Mesendoderm (in vitro differentiated cells): ENCODE data around the gene PTPRM.

Experiments used
- DNase-seq: peaks from one replicate; pipeline ENCODE4 v3.0.0; 2013
- H2AK5ac ChIP-seq: 2 replicates; pipeline ENCODE4 v1.6.1; 2013; ENCODE audit warnings: low read length, inconsistent platforms
- H2BK120ac ChIP-seq: 2 replicates; pipeline ENCODE4 v1.6.1; 2013; ENCODE audit warnings: low read depth, mild to moderate bottlenecking, low read length, moderate library complexity, mixed read lengths
- H2BK15ac ChIP-seq: replicated peaks from 2 replicates; pipeline ENCODE4 v1.6.1; 2013; ENCODE audit warnings: low read depth, mild to moderate bottlenecking, moderate library complexity
- H2BK5ac ChIP-seq: 2 replicates; pipeline ENCODE4 v1.6.1; 2013; ENCODE audit warnings: low read length, inconsistent platforms
- H3K18ac ChIP-seq: 2 replicates; pipeline ENCODE4 v1.6.1; 2013; ENCODE audit warnings: mild to moderate bottlenecking, low read length, mixed read lengths
- H3K23ac ChIP-seq: one replicate; pipeline ENCODE4 v1.6.1; 2013; ENCODE audit warnings: low read length
- H3K27ac ChIP-seq: 2 replicates; pipeline ENCODE4 v1.5.1; 2013; ENCODE audit warnings: low read depth, mild to moderate bottlenecking, inconsistent platforms, low read length, moderate library complexity
- H3K27me3 ChIP-seq: 2 replicates; pipeline ENCODE4 v1.6.1; 2013; ENCODE audit warnings: low read length, control low read depth, mild to moderate bottlenecking, inconsistent platforms; ENCODE audit not compliant: insufficient read depth, poor library complexity
- H3K36me3 ChIP-seq: 2 replicates; pipeline ENCODE4 v1.6.1; 2013; ENCODE audit warnings: low read length, inconsistent platforms; ENCODE audit not compliant: control insufficient read depth, insufficient read depth
- H3K4ac ChIP-seq: one replicate; pipeline ENCODE4 v1.6.1; 2013; ENCODE audit warnings: low read depth, mild to moderate bottlenecking, low read length, moderate library complexity
- H3K4me1 ChIP-seq: 2 replicates; pipeline ENCODE4 v1.6.1; 2013; ENCODE audit warnings: low read depth, low read length, inconsistent platforms; ENCODE audit not compliant: control insufficient read depth
- H3K4me2 ChIP-seq: 2 replicates; pipeline ENCODE4 v1.6.1; 2013; ENCODE audit warnings: low read length
- H3K4me3 ChIP-seq: 2 replicates; pipeline ENCODE4 v1.5.1; 2013; ENCODE audit warnings: mild to moderate bottlenecking, low read length
- H3K56ac ChIP-seq: one replicate; pipeline ENCODE4 v1.6.1; 2013; ENCODE audit warnings: low read length
- H3K79me1 ChIP-seq: 2 replicates; pipeline ENCODE4 v1.6.1; 2013; ENCODE audit warnings: low read length, inconsistent platforms
- H3K79me2 ChIP-seq: 2 replicates; pipeline ENCODE4 v1.6.1; 2013; ENCODE audit warnings: mild to moderate bottlenecking, low read length; ENCODE audit not compliant: control insufficient read depth, insufficient read depth
- H3K9ac ChIP-seq: 2 replicates; pipeline ENCODE4 v1.6.1; 2013; ENCODE audit warnings: low read length, inconsistent platforms
- H4K5ac ChIP-seq: one replicate; pipeline ENCODE4 v1.6.1; 2013; ENCODE audit warnings: low read length
- H4K8ac ChIP-seq: one replicate; pipeline ENCODE4 v1.6.1; 2013; ENCODE audit warnings: low read depth, mild to moderate bottlenecking, control low read depth, low read length, moderate library complexity
- WGBS: extraction: QIAGEN DNeasy Blood & Tissue Kit; methylation state at CpG from one replicate; pipeline ENCODE4 v1.1.7; 2013; ENCODE audit warnings: low lambda C conversion rate, missing lambda C conversion rate; ENCODE audit not compliant: insufficient coverage; ENCODE audit errors: extremely low coverage; 5-methylcytosine and 5-hydroxymethylcytosine counted together

The PTPRM gene

DNA sequence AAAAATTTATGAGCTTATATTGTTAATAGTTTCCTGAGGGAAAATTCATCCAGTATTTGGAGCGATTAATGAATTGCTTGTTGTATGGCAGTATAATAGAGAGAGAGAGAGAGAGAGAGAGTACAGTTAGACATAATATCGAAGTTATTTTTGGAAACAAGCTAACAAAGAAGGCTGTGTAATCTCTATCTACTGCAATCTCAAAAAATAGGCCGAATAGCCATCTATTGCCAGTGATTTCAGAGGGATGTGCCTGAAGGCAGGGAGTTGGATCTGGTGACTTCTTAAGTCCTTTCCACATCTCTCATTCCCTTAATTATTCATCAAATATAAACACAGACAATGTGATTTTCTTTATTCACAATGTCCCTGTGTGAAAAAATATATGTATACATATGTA lies 609.0 kb downstream of the PTPRM start:
- Histone ChIP-seq H3K79me1 (no peaks in the 10 kb centered on the region), H2AK5ac (no peak overlapping the region), H2BK120ac (no peak overlapping the region), H3K18ac (no peak overlapping the region), H2BK15ac (no peak overlapping the region), H2BK5ac (no peak overlapping the region), H4K8ac (no peak overlapping the region), H3K27ac (no peak overlapping the region), H3K4me1 (peaks cover 2% of the 10 kb centered on the region), H3K4me3 (no peak overlapping the region), H3K23ac (no peak overlapping the region), H3K27me3 (no peaks in the 10 kb centered on the region), H4K5ac (no peak overlapping the region), H3K56ac (no peak overlapping the region), H3K4me2 (no peak overlapping the region), H3K79me2 (no peaks in the 10 kb centered on the region), H3K4ac (no peak overlapping the region), H3K9ac (no peak overlapping the region), H3K36me3 (no peaks in the 10 kb centered on the region)
- DNase-seq, result no peak
- WGBS, result no CpG with 5 or more reads among the region's 3 CpGs

DNA sequence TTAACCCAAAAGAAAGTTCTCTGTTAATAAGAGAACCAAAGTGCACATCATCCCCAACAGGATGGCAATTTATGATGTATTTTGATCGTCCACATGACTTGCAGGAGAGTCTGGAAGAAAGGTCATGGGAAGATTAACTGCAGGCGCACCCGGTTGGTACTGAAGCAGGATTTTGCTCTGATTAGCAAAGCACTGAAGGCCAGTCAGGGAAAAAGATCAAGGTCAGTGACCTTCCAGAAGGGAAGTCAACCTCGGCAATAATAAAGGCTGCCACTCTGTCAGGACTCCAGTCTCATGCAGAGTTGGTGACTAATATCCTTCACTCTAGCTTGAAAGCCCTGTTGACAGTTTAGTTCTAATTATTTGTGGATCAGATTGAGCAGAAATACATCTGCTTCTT lies 609.4 kb downstream of the PTPRM start:
- no peaks in the 10 kb centered on the region for H3K79me2 ChIP-seq
- DNase-seq, result peak; percentile 14
- H3K27me3 ChIP-seq, result no peaks in the 10 kb centered on the region
- H3K4me1 ChIP-seq, result peaks cover 2% of the 10 kb centered on the region
- H3K18ac ChIP-seq, result no peak overlapping the region
- H3K4me2 ChIP-seq, result no peak overlapping the region
- no peak overlapping the region for H3K23ac ChIP-seq
- H3K36me3 ChIP-seq, result no peaks in the 10 kb centered on the region
- H3K56ac ChIP-seq, result no peak overlapping the region
- H2BK120ac ChIP-seq, result no peak overlapping the region
- H2BK5ac ChIP-seq, result no peak overlapping the region
- H3K79me1 ChIP-seq, result no peaks in the 10 kb centered on the region
- no peak overlapping the region for H2BK15ac ChIP-seq
- no peak overlapping the region for H3K4me3 ChIP-seq
- no peak overlapping the region for H3K9ac ChIP-seq
- no peak overlapping the region for H4K5ac ChIP-seq
- H4K8ac ChIP-seq, result no peak overlapping the region
- WGBS, result no CpG with 5 or more reads among the region's 4 CpGs
- no peak overlapping the region for H3K4ac ChIP-seq
- H3K27ac ChIP-seq, result no peak overlapping the region
- H2AK5ac ChIP-seq, result no peak overlapping the region

DNA sequence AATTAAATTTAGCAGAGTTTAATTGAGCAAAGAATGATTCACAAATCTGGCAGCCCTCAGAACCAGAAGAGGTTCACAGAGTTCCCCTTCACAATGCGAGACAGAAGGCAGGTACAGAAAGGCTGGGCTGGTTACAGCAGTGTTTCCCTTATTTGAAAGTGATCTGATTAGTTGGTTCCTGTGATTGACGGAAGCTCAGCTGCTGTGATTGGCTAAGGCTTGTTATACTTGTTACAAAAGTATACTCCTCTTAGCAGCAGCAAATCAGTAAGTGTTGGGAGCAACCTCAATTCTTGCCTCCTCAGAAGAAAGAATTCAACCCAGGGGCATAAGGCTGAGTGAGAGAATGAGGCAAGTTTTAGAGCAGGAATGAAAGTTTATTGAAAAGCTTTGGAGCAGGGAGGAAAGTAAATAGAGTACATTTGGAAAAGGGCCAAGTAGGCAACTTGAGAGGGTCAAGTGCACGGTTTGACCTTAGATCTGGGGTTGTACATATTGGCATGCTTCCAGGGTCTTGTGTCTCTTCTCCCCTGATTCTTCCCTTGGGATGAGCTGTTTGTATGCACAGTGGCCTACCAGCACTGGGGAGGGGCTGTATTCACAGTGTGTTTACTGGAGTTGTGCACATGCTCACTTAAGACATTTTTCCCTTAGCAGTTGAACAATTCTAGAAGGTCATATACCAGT lies 610.4 kb downstream of the PTPRM start:
- peaks cover 2% of the 10 kb centered on the region for H3K4me1 ChIP-seq
- no peak overlapping the region for H3K18ac ChIP-seq
- H3K4me3 ChIP-seq, result no peak overlapping the region
- no peaks in the 10 kb centered on the region for H3K79me1 ChIP-seq
- H3K56ac ChIP-seq, result no peak overlapping the region
- no peak overlapping the region for H3K23ac ChIP-seq
- H3K4ac ChIP-seq, result no peak overlapping the region
- no peak overlapping the region for H3K27ac ChIP-seq
- H2BK5ac ChIP-seq, result no peak overlapping the region
- H2BK15ac ChIP-seq, result no peak overlapping the region
- H2BK120ac ChIP-seq, result no peak overlapping the region
- no peaks in the 10 kb centered on the region for H3K36me3 ChIP-seq
- no peaks in the 10 kb centered on the region for H3K27me3 ChIP-seq
- H3K4me2 ChIP-seq, result no peak overlapping the region
- no peaks in the 10 kb centered on the region for H3K79me2 ChIP-seq
- WGBS, result no CpG with 5 or more reads among the region's 3 CpGs
- H3K9ac ChIP-seq, result no peak overlapping the region
- H2AK5ac ChIP-seq, result no peak overlapping the region
- no peak overlapping the region for H4K8ac ChIP-seq
- DNase-seq, result peak; percentile 45
- H4K5ac ChIP-seq, result no peak overlapping the region

DNA sequence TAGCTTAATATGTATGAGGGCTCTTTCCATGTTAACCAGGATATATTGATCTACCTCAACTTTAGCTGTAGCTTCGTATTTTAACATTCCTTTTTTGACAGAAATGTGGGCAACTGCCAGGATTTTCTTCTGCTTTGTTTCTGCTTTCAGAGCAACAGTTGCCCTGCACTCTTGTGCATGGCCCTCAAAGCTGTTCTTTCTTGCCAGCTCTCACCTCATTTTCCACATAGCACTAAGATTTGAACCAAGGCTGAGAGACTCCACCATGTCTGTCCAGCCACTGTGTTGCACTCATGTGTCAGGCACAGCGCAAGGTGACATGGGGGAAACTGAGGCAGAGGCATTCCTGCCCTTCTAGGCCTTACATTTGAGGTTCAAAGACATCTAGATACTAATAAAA lies 619.3 kb downstream of the PTPRM start:
- H3K4ac ChIP-seq, result no peak overlapping the region
- H3K79me1 ChIP-seq, result no peaks in the 10 kb centered on the region
- H3K56ac ChIP-seq, result no peak overlapping the region
- H3K4me2 ChIP-seq, result no peak overlapping the region
- no peaks in the 10 kb centered on the region for H3K4me1 ChIP-seq
- H4K5ac ChIP-seq, result no peak overlapping the region
- H3K36me3 ChIP-seq, result no peaks in the 10 kb centered on the region
- DNase-seq, result no peak
- H3K9ac ChIP-seq, result no peak overlapping the region
- no peak overlapping the region for H2BK5ac ChIP-seq
- H2AK5ac ChIP-seq, result no peak overlapping the region
- no peak overlapping the region for H2BK15ac ChIP-seq
- no peak overlapping the region for H3K4me3 ChIP-seq
- H3K79me2 ChIP-seq, result no peaks in the 10 kb centered on the region
- H3K27me3 ChIP-seq, result no peaks in the 10 kb centered on the region
- H3K18ac ChIP-seq, result no peak overlapping the region
- no peak overlapping the region for H3K23ac ChIP-seq
- no peak overlapping the region for H2BK120ac ChIP-seq
- H4K8ac ChIP-seq, result no peak overlapping the region
- H3K27ac ChIP-seq, result no peak overlapping the region
- no CpG with 5 or more reads among the region's 2 CpGs for WGBS

DNA sequence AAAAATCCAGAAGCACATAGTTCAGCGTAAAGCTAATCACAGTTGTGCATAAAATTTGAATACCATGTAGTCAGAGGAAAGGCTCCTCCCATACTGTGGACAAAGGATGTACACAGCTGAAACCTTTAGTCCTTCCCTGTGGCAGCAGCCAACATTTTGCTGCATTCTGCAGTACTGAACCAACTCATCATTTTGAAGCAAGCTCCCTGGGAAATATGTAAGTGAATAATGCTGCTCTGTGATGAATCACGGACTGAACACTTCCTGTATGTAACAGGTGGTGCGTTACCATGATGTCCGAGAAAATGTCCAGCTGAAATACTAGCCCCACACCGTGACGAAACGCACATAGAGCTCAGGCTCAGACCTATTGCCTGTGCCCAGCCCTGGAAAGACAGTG lies 621.1 kb downstream of the PTPRM start:
- Histone ChIP-seq H3K18ac (no peak overlapping the region), H2AK5ac (no peak overlapping the region), H3K23ac (no peak overlapping the region), H3K9ac (no peak overlapping the region), H3K4me2 (no peak overlapping the region), H3K56ac (no peak overlapping the region), H3K79me2 (no peaks in the 10 kb centered on the region), H2BK5ac (no peak overlapping the region), H3K79me1 (no peaks in the 10 kb centered on the region), H3K4ac (no peak overlapping the region), H2BK15ac (no peak overlapping the region), H3K4me3 (no peak overlapping the region), H3K36me3 (no peaks in the 10 kb centered on the region), H4K8ac (no peak overlapping the region), H3K4me1 (no peaks in the 10 kb centered on the region), H2BK120ac (no peak overlapping the region), H4K5ac (no peak overlapping the region), H3K27ac (no peak overlapping the region), H3K27me3 (no peaks in the 10 kb centered on the region)
- no CpG with 5 or more reads among the region's 7 CpGs for WGBS
- DNase-seq, result no peak

DNA sequence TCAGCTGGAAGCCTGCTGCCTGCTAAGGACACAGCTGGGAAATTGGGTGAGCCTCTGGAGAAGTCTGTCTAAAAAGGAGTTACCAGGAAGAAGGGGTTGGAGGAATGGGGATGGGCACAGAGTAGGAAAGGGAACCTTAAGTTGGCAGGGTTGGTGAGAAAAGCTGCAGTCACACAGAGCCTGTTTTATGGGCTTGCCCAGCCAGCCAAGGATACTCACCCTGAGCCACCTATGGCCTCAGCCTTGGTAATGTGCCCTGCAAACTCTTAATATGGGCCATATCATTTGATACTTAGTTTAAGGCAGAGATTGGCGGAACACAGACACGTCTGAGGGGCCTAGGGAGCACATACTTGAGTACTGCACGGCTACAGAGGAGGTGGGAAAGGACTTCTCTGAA lies 623.9 kb downstream of the PTPRM start:
- no peak overlapping the region for H3K56ac ChIP-seq
- H3K9ac ChIP-seq, result no peak overlapping the region
- H2AK5ac ChIP-seq, result no peak overlapping the region
- no peak overlapping the region for H3K27ac ChIP-seq
- H3K4me1 ChIP-seq, result no peaks in the 10 kb centered on the region
- H3K79me2 ChIP-seq, result no peaks in the 10 kb centered on the region
- no peaks in the 10 kb centered on the region for H3K79me1 ChIP-seq
- H4K5ac ChIP-seq, result no peak overlapping the region
- no peak overlapping the region for H2BK15ac ChIP-seq
- H3K23ac ChIP-seq, result no peak overlapping the region
- no peak overlapping the region for H2BK5ac ChIP-seq
- H3K4ac ChIP-seq, result no peak overlapping the region
- H3K27me3 ChIP-seq, result no peaks in the 10 kb centered on the region
- no peak overlapping the region for H3K18ac ChIP-seq
- DNase-seq, result no peak
- no peaks in the 10 kb centered on the region for H3K36me3 ChIP-seq
- H2BK120ac ChIP-seq, result no peak overlapping the region
- H3K4me2 ChIP-seq, result no peak overlapping the region
- H4K8ac ChIP-seq, result no peak overlapping the region
- WGBS, result no CpG with 5 or more reads among the region's 3 CpGs
- H3K4me3 ChIP-seq, result no peak overlapping the region
